AG09309 (cell line): Measurements from ENCODE around the gene ZNHIT3.
"Not testable (repeated sequence)": the region's sequence is repeated elsewhere in the genome, so short reads cannot be mapped to it uniquely, and the experiment has no call there.

ENCODE experiments used
- DNase-seq: peaks from one replicate; pipeline ENCODE4 v3.0.0-alpha.2; 2010; ENCODE audit warnings: low read depth
- H3K4me3 ChIP-seq: 2 replicates; pipeline ENCODE4 v1.5.1; 2011; ENCODE audit warnings: mild to moderate bottlenecking, low read depth, low read length, moderate library complexity; ENCODE audit not compliant: control insufficient read depth
- CTCF ChIP-seq: IDR thresholded peaks from 2 replicates; pipeline ENCODE4 v1.5.1; 2011; ENCODE audit warnings: mild to moderate bottlenecking, low read depth, low read length, inconsistent platforms; ENCODE audit not compliant: insufficient read depth, control insufficient read depth; ENCODE audit errors: missing control alignments

Gene ZNHIT3

GRCh38 chr17:36486204-36487194, at the start of gene ZNHIT3:
ZNHIT3 (plus strand) TSS chr17:36486681; CDS start chr17:36486700, 19 bp downstream.
- peak within 1 kb of the TSS; percentile 89 for H3K4me3 ChIP-seq
- peak; percentile 73 for DNase-seq
- no peak for TF ChIP-seq CTCF

GRCh38 chr17:36441792-36442191, 44.7 kb upstream of the ZNHIT3 start:
- H3K4me3 ChIP-seq, DNase-seq: not testable (repeated sequence)

DNA sequence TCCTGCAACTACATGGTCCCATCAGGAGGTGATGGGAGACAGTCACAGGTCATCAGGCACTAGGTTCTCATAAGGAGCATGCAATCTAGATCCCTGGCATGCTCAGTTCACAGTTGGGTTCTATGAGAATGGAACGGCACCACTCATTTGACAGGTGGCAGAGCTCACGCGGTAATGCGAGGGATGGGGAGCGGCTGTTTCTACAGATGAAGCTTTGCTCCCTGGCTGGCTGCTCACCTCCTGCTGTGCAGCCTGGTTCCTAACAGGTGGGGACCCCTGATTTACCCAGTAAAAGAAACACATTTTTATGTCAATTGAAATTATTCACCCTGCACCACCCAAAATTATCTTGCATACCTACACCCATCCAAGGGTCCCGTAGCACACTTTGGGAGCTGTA, 42.7 kb upstream of the ZNHIT3 start:
- no peak for TF ChIP-seq CTCF
- no peak for DNase-seq
- H3K4me3 ChIP-seq = no peak overlapping the region

DNA sequence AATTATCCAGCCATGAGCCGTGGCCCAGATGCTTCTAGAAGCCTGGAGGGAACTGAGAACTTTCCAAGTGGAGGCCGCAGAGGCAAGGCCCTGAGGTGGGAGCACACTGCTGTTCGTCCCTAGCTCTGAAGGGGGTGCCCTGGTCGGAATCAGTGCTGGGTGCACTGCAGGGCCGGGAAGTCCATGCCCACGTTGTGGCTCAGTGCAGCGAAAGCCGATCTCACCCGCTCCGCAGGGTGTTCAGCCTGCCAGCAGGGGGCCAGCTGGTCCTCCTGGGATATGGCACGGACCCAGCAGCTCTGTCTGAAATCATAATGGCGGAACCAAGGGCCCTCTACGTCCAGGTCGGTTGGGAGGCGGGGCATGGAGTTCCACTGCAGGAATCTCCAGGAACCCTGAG, 36.5 kb upstream of the ZNHIT3 start:
- not testable (repeated sequence) for DNase-seq, H3K4me3 ChIP-seq

- DNase-seq, H3K4me3 ChIP-seq: not testable (repeated sequence)
Observed at GRCh38 chr17:36452888-36453287, 33.6 kb upstream of the ZNHIT3 start.

DNA sequence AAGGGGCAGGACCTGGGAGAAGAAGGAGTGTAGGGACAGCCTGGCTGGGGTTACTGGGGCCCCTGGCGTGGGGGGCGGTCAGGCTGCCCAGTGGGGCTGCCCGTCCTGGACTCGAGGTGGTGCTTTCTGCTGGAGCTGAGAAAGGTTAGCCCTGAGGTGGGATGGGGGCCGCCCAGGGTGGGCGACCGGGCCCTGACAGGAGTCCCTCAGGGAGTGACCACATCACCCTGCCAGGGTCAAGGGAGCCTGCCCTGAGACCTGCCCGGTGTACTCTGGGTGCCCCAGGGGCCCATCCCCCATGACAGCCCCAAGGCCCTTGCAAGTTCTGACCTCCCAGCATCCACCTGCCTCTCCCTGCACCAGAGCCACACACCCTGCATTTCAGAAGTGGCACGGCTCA, 28.8 kb upstream of the ZNHIT3 start:
- H3K4me3 ChIP-seq, DNase-seq: not testable (repeated sequence)

DNA sequence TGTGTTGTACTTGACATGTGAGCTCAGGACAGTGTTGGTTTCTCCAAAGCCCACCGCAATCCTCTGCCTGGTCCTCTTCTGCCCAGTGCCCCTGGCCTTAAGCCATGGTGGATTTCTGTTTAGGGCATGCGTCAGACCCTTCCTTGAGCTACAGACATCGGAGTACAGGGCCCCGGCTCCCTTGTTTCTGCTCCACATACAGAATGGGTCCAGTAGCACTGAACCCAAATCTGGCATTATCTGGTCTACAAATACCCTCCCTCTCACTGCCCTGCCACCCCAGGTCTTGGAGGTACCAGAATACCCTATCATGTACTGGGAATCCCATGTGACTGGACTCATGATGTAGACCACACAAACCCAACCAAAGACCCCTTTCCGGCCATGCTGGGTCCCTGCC, 27.4 kb upstream of the ZNHIT3 start:
- no peak for TF ChIP-seq CTCF
- no peak for DNase-seq
- H3K4me3 ChIP-seq = no peak overlapping the region

DNA sequence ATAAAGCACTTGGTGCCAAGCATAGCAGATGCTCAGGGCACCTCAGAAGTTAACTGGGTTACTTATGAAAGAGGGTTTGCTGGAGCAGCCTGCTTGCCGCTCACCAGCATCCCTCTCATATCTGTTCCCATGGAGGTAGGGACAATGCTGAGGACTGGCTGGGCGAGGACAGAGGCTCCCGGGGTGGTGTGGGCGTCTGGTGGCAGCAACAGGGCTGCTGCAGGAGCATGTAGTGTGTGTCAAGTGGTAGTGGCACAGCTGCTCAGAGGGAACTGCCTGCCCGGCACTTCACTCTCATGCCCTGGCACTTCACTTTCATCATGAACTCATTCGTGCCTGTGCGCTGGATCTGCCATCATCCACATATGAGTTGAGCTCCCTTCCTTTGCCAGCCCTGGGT, 26.9 kb upstream of the ZNHIT3 start:
- no peak overlapping the region for H3K4me3 ChIP-seq
- TF ChIP-seq CTCF = no peak
- no peak for DNase-seq
